Hepatic stellate cell (primary cell): ENCODE data around the gene ZBTB11.
A peak's percentile ranks its signal among the peaks of the same experiment; 100 is the strongest.
"Not testable (repeated sequence)": the region's sequence is repeated elsewhere in the genome, so short reads cannot be mapped to it uniquely, and the experiment has no call there.

Experiments
- DNase-seq: peaks from one replicate; pipeline ENCODE4 v3.0.0; 2011; ENCODE audit warnings: low spot score

ZBTB11 gene

GRCh38 chr3:101690972-101691371 is 14.0 kb upstream of the ZBTB11 start:
- DNase-seq = no peak

- no peak for DNase-seq
Measured at GRCh38 chr3:101689286-101689685, 12.4 kb upstream of the ZBTB11 start.

- DNase-seq = no peak
Measured at GRCh38 chr3:101687142-101687931, 10.4 kb upstream of the ZBTB11 start.

GRCh38 chr3:101685870-101686307 is 9.0 kb upstream of the ZBTB11 start:
- DNase-seq = no peak

GRCh38 chr3:101685050-101685400 is 8.1 kb upstream of the ZBTB11 start:
- DNase-seq = no peak

GRCh38 chr3:101680466-101680865 is 3.5 kb upstream of the ZBTB11 start:
- DNase-seq = no peak

GRCh38 chr3:101678837-101679236 is 1.9 kb upstream of the ZBTB11 start:
- not testable (repeated sequence) for DNase-seq

GRCh38 chr3:101677436-101678286 is 729 bp upstream of the ZBTB11 start:
- no peak for DNase-seq

GRCh38 chr3:101676216-101676764 is 642 bp downstream of the ZBTB11 start:
- DNase-seq = peak; percentile 91

- no peak for DNase-seq
Measured at GRCh38 chr3:101675709-101676215, 1.2 kb downstream of the ZBTB11 start.

- no peak for DNase-seq
Measured at GRCh38 chr3:101674518-101674917, 2.4 kb downstream of the ZBTB11 start.

GRCh38 chr3:101673953-101674352 is 3.0 kb downstream of the ZBTB11 start:
- no peak for DNase-seq

- DNase-seq = no peak
Measured at GRCh38 chr3:101671014-101671413, 5.9 kb downstream of the ZBTB11 start.

GRCh38 chr3:101667844-101668243 is 9.1 kb downstream of the ZBTB11 start:
- DNase-seq = no peak

GRCh38 chr3:101667331-101667730 is 9.6 kb downstream of the ZBTB11 start:
- DNase-seq = no peak

GRCh38 chr3:101665851-101666250 is 11.1 kb downstream of the ZBTB11 start:
- no peak for DNase-seq

GRCh38 chr3:101665357-101665756 is 11.6 kb downstream of the ZBTB11 start:
- DNase-seq = no peak

GRCh38 chr3:101660714-101661113 is 16.2 kb downstream of the ZBTB11 start:
- no peak for DNase-seq

- DNase-seq = no peak
Measured at GRCh38 chr3:101656651-101657050, 20.3 kb downstream of the ZBTB11 start.

GRCh38 chr3:101646726-101647125 is 30.2 kb downstream of the ZBTB11 start:
- DNase-seq = no peak

GRCh38 chr3:101643861-101644613 is 32.9 kb downstream of the ZBTB11 start:
- no peak for DNase-seq
